Muscle of back (tissue), 11 donors: Measurements from ENCODE around the gene CEP85. TPM values are rescaled to one million over a fixed set of nuclear protein-coding genes. Genes with fewer than 3 reads are reported as not detected.
"Not testable (repeated sequence)": the region's sequence is repeated elsewhere in the genome, so short reads cannot be mapped to it uniquely, and the experiment has no call there.

Experiments used
- DNase-seq, 3 donors: peaks; one replicate each; pipeline versions ENCODE4 v3.0.0 to v3.0.0-alpha.2; 2013
- polyA plus RNA-seq, 10 donors: library from polyadenylated mRNA; unstranded; fragments of 120-200 nt; gene quantifications; one replicate each; pipeline ENCODE4 v1.2.1, GENCODE V29; 2013; ENCODE audit not compliant: insufficient read length in 10 of 10

The CEP85 gene
- polyA plus RNA-seq, 10 donors: 17.4 to 28.2 (median 22.9) TPM

GRCh38 chr1:26289158-26290059 is 55.4 kb downstream of the CEP85 start:
- peak in 1 of 3 donors; percentile 53 for DNase-seq

GRCh38 chr1:26290122-26290881 is 56.3 kb downstream of the CEP85 start:
- DNase-seq: no peak

- DNase-seq: peak in 1 of 3 donors; percentile 50
These were observed 56.9 kb downstream of the CEP85 start for GRCh38 chr1:26290882-26291261.

GRCh38 chr1:26291433-26291832 is 57.4 kb downstream of the CEP85 start:
- no peak for DNase-seq

GRCh38 chr1:26291939-26292338 is 57.9 kb downstream of the CEP85 start:
- no peak for DNase-seq

GRCh38 chr1:26292735-26293134 is 58.7 kb downstream of the CEP85 start:
- DNase-seq: not testable (repeated sequence)

GRCh38 chr1:26293911-26294463 is 60.0 kb downstream of the CEP85 start:
- DNase-seq: no peak

GRCh38 chr1:26295194-26296138 is 61.5 kb downstream of the CEP85 start:
- no peak for DNase-seq

GRCh38 chr1:26296340-26297056 is 62.5 kb downstream of the CEP85 start:
- no peak for DNase-seq

GRCh38 chr1:26297057-26297790 is 63.2 kb downstream of the CEP85 start:
- no peak for DNase-seq

GRCh38 chr1:26297791-26298124 is 63.8 kb downstream of the CEP85 start:
- no peak for DNase-seq

GRCh38 chr1:26300578-26301275 is 66.7 kb downstream of the CEP85 start:
- no peak for DNase-seq

GRCh38 chr1:26302733-26303405 is 68.9 kb downstream of the CEP85 start:
- no peak for DNase-seq

GRCh38 chr1:26305667-26306289 is 71.8 kb downstream of the CEP85 start:
- DNase-seq: no peak

- DNase-seq: peak; percentile 84 to 93 (median 88)
These were observed 72.6 kb downstream of the CEP85 start, which contains the start of gene UBXN11 for GRCh38 chr1:26306290-26307229. Gene UBXN11, minus strand, starts transcription at chr1:26306636. Its CDS starts 3,753 bp downstream, at chr1:26302883.

- DNase-seq: no peak
These were observed 73.4 kb downstream of the CEP85 start for GRCh38 chr1:26307363-26307781.
